Esophagus muscularis mucosa (tissue), 4 donors: Measurements from ENCODE around the gene PRKAG2.

ENCODE experiments used
- CTCF ChIP-seq, 3 experiments: fragments of 200-600 bp in 2 of 3; fragments of 450-650 bp in 1 of 3; sonication (generic) in 2 of 3; IDR thresholded peaks; one replicate each; pipeline ENCODE4 v1.5.1; 2017 to 2019; ENCODE audit warnings: antibody characterized with exemption in 3 of 3, mild to moderate bottlenecking in 2 of 3, moderate library complexity in 1 of 3
- EP300 ChIP-seq: sonication (generic); formaldehyde crosslinking; IDR thresholded peaks from one replicate; pipeline ENCODE4 v1.6.1; 2017; ENCODE audit warnings: antibody characterized with exemption
- POLR2AphosphoS5 ChIP-seq, 2 donors: sonication (generic); formaldehyde crosslinking; IDR thresholded peaks; one replicate each; pipeline ENCODE4 v1.6.1; 2017; ENCODE audit warnings: antibody characterized with exemption in 2 of 2

DNA sequence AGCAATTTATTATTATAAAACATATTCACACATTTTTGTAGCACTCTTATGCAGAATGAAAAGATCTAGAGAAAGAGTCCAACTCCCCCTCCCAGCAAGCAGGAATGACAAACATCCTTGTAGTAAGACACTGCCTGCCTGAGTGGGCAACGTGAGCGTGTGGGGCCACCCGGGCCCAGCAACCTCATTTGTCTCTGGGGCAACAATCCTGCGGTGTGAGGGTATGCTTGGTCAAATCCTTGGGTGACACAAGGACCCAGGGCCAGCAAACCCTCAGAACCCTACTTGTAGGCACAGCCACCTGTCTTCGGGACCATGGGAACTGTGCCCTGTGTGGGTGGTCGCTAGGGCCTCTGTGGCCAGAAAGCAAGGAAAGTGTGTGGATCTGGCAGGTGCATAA lies 367.9 kb downstream of the PRKAG2 start:
- TF ChIP-seq EP300 (no peak), CTCF (IDR thresholded peaks at IDR 0.05) (no peak), POLR2AphosphoS5 (IDR thresholded peaks at IDR 0.05) (peak in 1 of 2 donors; percentile 46)
